HepG2 (cell line): ENCODE measurements around the gene MYO9A. TPM values are rescaled to one million over a fixed set of nuclear protein-coding genes. Genes with fewer than 3 reads are reported as not detected.

ENCODE experiments used
- ATAC-seq: fragments of 200-7000 bp; cut with Tn5 transposase; 3 replicates; pipeline ENCODE4 v1.9.1; 2020; ENCODE audit warnings: mild to moderate bottlenecking, moderate library complexity
- BruUV-seq: library from RNA; stranded (reverse); fragments of 400-500 nt; replicated peaks from 2 replicates; lab custom pipeline; 2021; lab: Mats Ljungman, UMichigan
- CTCF ChIA-PET: fragments of 300-600 bp; formaldehyde crosslinking; extraction: SDS; loops from one replicate; lab custom pipeline; 2021; ENCODE audit warnings: low total read pairs, inconsistent platforms, low intra/inter-chr PET ratio; lab: Yijun Ruan, JAX
- POLR2A ChIA-PET: fragments of 350-600 bp; sonication (Branson Sonifier 250); formaldehyde crosslinking; loops from one replicate; lab custom pipeline; 2020; ENCODE audit warnings: antibody characterized with exemption, inconsistent platforms; lab: Yijun Ruan, JAX
- DNase-seq: peaks from one replicate; pipeline ENCODE4 v3.0.0-alpha.2; 2015; ENCODE audit warnings: low spot score
- FAIRE-seq: peaks from 3 replicates; lab custom pipeline; 2011; peaks lifted over from hg19 to GRCh38; lab: Jason Lieb, UNC
- H2AFZ ChIP-seq: one replicate; pipeline ENCODE4 v1.6.1; 2011; ENCODE audit warnings: low read length, inconsistent platforms
- H3K27ac ChIP-seq: fragments of 300-600 bp; 3 replicates; pipeline ENCODE4 v1.8.0; 2011; ENCODE audit warnings: mixed run types, mild to moderate bottlenecking, mixed read lengths, low read length, inconsistent platforms; ENCODE audit not compliant: insufficient read depth; ENCODE audit errors: extremely low read length
- H3K27me3 ChIP-seq, 2 experiments: fragments of 200-600 bp in 1 of 2; 2 replicates in 1 of 2; 3 replicates in 1 of 2; pipeline versions ENCODE4 v1.6.0 to v1.8.0; 2011; ENCODE audit warnings: low read length in 2 of 2, mild to moderate bottlenecking in 2 of 2, moderate library complexity in 2 of 2, inconsistent platforms in 1 of 2; ENCODE audit not compliant: insufficient read depth in 2 of 2, control insufficient read depth in 1 of 2
- H3K36me3 ChIP-seq, 2 experiments: fragments of 200-600 bp in 1 of 2; replicated peaks in 1 of 2; 2 replicates in 1 of 2; 3 replicates in 1 of 2; pipeline versions ENCODE4 v1.5.1 to v1.8.0; 2011; ENCODE audit warnings: low read length in 2 of 2, inconsistent platforms in 1 of 2; ENCODE audit not compliant: insufficient read depth in 2 of 2, control insufficient read depth in 1 of 2
- H3K4me1 ChIP-seq: 2 replicates; pipeline ENCODE4 v1.5.1; 2012; ENCODE audit warnings: low read length, inconsistent platforms; ENCODE audit not compliant: insufficient read depth
- H3K4me2 ChIP-seq: 2 replicates; pipeline ENCODE4 v1.6.0; 2011; ENCODE audit warnings: low read depth, low read length, inconsistent platforms
- H3K4me3 ChIP-seq, 3 experiments: fragments of 200-600 bp in 1 of 3; sonication (generic), shearing (Covaris generic) in 1 of 3; replicated peaks in 1 of 3; 2 replicates each; pipeline ENCODE4 v1.5.1; 2011 to 2016; ENCODE audit warnings: low read length in 3 of 3, inconsistent platforms in 2 of 3, low read depth in 2 of 3, mild to moderate bottlenecking in 2 of 3, control low read depth in 1 of 3, mixed read lengths in 1 of 3; ENCODE audit not compliant: insufficient read depth in 1 of 3
- H3K79me2 ChIP-seq: one replicate; pipeline ENCODE4 v1.6.1; 2011; ENCODE audit warnings: low read length, inconsistent platforms; ENCODE audit not compliant: insufficient read depth
- H3K9ac ChIP-seq: 2 replicates; pipeline ENCODE4 v1.6.0; 2011; ENCODE audit warnings: mild to moderate bottlenecking, low read depth, low read length, inconsistent platforms; ENCODE audit not compliant: insufficient read depth
- H3K9me3 ChIP-seq: 2 replicates; pipeline ENCODE4 v1.5.1; 2012; ENCODE audit warnings: mild to moderate bottlenecking, low read length
- H4K20me1 ChIP-seq: 2 replicates; pipeline ENCODE4 v1.6.0; 2011; ENCODE audit warnings: inconsistent platforms, mild to moderate bottlenecking, low read length, moderate library complexity; ENCODE audit not compliant: insufficient read depth
- HOXA3 ChIP-seq: sonication (generic); formaldehyde crosslinking; IDR thresholded peaks from 2 replicates; pipeline ENCODE4 v1.5.0; 2020; ENCODE audit warnings: missing genetic modification reagents
- MAFF ChIP-seq: IDR thresholded peaks from 2 replicates; pipeline ENCODE4 v1.6.1; 2011; ENCODE audit warnings: low read depth, low read length, improper control_type of control experiment
- MAFK ChIP-seq, 2 experiments: IDR thresholded peaks in 1 of 2; conservative IDR thresholded peaks in 1 of 2; 2 replicates each; pipeline ENCODE4 v1.6.1; 2011; ENCODE audit warnings: improper control_type of control experiment in 2 of 2, low read length in 2 of 2
- PHF20 ChIP-seq: sonication (generic); formaldehyde crosslinking; IDR thresholded peaks from 2 replicates; pipeline ENCODE4 v1.5.0; 2020; ENCODE audit warnings: mild to moderate bottlenecking, missing genetic modification reagents
- ZFYVE20 ChIP-seq: sonication (generic); formaldehyde crosslinking; IDR thresholded peaks from 2 replicates; pipeline ENCODE4 v1.8.0; 2023; ENCODE audit warnings: low read depth, mild to moderate bottlenecking, moderate library complexity, missing genetic modification reagents, borderline replicate concordance
- WGBS: methylation state at CpG from one replicate; pipeline ENCODE4 v1.1.6; 2017; ENCODE audit warnings: low lambda C conversion rate; 5-methylcytosine and 5-hydroxymethylcytosine counted together
- in situ Hi-C: cut with HindIII; loops from 2 replicates; pipeline ENCODE4 v1.10.0; 2017; ENCODE audit warnings: low pct_unique_long_range_greater_than_20kb; ENCODE audit not compliant: extremely low pct_ligation_motif_present
- intact Hi-C: fragments of 100-400 bp; cut with micrococcal nuclease; formaldehyde crosslinking; loops from one replicate; pipeline ENCODE4 v1.10.0; 2022; ENCODE audit not compliant: unreplicated experiment
- polyA plus RNA-seq, 8 experiments: library from polyadenylated mRNA; depleted of rRNA in 3 of 8; stranded (reverse) in 7 of 8; unstranded in 1 of 8; fragments of >200 nt; fragmentation: Illumina TruSeq in 4 of 8; extraction: Trizol in 4 of 8; gene quantifications; 2 replicates each; pipeline versions ENCODE4 v1.2.1 to v1.2.3, GENCODE V29; 2011 to 2016; ENCODE audit warnings: low read depth in 4 of 8, missing spikeins in 1 of 8, mixed read lengths in 1 of 8; ENCODE audit not compliant: insufficient read depth in 1 of 8
- total RNA-seq, 5 experiments: library from RNA; depleted of rRNA; stranded (reverse); fragments of >200 nt; fragmentation: Illumina TruSeq; extraction: Trizol; gene quantifications; 2 replicates each; pipeline ENCODE4 v1.2.3, GENCODE V29; 2016; ENCODE audit warnings: low read depth in 1 of 5

Gene MYO9A
- total and polyA plus RNA-seq, 2 of the 13 experiments (the other 11 are each of a cell fraction or from before 2014, with no cell fraction given): 4.8 to 15.3 TPM

DNA sequence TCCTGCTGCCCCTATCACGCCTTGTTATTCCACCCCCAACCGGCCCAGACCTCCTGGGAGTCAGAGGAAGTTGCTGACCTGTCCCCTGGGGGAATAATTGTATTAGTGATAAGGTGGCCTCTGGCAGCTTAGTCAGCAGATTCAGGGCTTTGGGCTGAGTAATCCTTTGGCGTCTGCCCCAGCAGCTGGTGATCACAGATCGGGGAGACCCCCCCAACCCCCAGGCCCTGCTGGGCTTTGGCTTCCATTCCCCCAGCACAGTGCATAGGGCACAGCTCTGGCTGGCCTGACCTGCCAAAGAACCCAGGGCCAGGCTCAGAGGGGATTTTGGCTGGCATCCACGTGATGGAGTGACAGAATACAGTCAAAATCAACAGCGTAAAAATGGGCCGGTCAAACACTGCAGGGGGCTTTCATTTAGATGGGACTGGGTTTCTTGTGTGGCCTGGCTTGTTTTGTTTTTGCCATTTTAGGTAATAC lies 311.5 kb downstream of the MYO9A start:
- Histone ChIP-seq H3K79me2 (no peaks in the 10 kb centered on the region), H3K36me3 (no peaks in the 10 kb centered on the region), H3K27me3 (peaks cover 15 to 35% of the 10 kb centered on the region in 2 experiments; a peak in 4 of 5 replicates), H3K27ac (no peak overlapping the region), H2AFZ (no peak overlapping the region), H3K9me3 (no peaks in the 10 kb centered on the region), H3K9ac (no peak overlapping the region), H3K4me1 (no peaks in the 10 kb centered on the region), H4K20me1 (no peaks in the 10 kb centered on the region), H3K4me3 (no peak overlapping the region), H3K4me2 (no peak overlapping the region)
- FAIRE-seq (no peak), DNase-seq (no peak), ATAC-seq (no peak)
- POLR2A ChIA-PET: no interaction called here
- intact Hi-C loops (no loop called here), in situ Hi-C loops (loop anchor here (10.0 kb wide), 1 partner anchor 692 kb away; the partner anchor contains the start of gene THSD4)
- TF ChIP-seq MAFF (peak; percentile 77), MAFK (conservative IDR thresholded peaks at IDR 0.05 in 1 of 2, IDR thresholded peaks at IDR 0.05 in 1 of 2; ENCODE audit: low read length in 2 of 2) (peak; percentile 75 to 82), ZFYVE20 (CRISPR knock-in tag) (no peak)
- 42% methylated on average over 5 of the region's 7 CpGs for WGBS
- CTCF ChIA-PET: no interaction called here
- no TSS peak for BruUV-seq

DNA sequence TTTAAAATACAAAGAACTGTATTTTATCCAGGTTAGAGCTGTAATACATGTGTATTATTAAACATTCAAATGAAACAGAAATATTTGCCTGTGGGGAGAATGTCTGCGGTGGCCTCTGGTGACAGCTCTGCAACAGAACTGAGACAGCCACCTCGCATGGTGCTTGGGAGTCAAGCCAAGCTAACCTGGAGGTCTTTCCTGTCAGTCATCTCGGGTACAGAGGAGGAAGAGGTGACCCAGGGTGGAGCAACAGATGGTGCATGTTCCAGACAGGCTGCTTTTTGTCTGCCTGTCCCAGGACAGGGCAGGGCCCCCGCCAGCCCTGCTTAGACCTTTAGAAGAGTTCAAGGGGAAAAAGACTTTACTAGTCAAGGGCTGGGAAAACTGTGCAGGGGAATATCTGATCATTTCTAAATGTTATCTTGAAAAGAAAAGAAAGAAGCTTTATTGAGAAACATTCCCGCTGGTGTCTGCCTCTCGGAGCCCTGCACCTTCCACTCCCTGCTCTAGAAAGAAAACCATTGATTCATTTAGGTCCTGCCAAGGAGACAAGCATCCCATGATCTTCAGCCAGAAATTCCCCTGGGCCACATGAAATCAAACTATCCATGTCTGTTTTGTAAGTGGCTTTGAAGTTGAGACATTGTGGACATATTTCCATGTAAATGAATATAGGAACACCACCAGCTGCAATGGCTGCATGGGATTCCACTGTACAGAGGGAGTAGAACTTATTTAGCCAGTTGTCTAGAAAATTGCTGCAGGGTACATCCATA lies 313.1 kb downstream of the MYO9A start:
- in situ Hi-C loops (loop anchor here (5.0 to 10.0 kb wide), 4 partner anchors 58 to 690 kb away; partner anchors contain the start of gene THSD4), intact Hi-C loops (loop anchor here (5.0 kb wide), 1 partner anchor 358 kb away; no protein-coding TSS in a partner anchor)
- Histone ChIP-seq H3K4me3 (no peak overlapping the region), H3K9me3 (no peaks in the 10 kb centered on the region), H3K36me3 (no peaks in the 10 kb centered on the region), H2AFZ (no peak overlapping the region), H3K27ac (no peak overlapping the region), H3K9ac (no peak overlapping the region), H4K20me1 (no peaks in the 10 kb centered on the region), H3K4me2 (no peak overlapping the region), H3K27me3 (peaks cover 14 to 25% of the 10 kb centered on the region in 2 experiments; a peak in 4 of 5 replicates), H3K79me2 (no peaks in the 10 kb centered on the region), H3K4me1 (no peaks in the 10 kb centered on the region)
- ChIA-PET POLR2A (interaction anchor here (0.7 kb wide), 1 partner anchor 443 kb away, joined by 3 read pairs; no protein-coding TSS in a partner anchor), CTCF (no interaction called here)
- ATAC-seq: no peak
- 7% methylated on average over 6 of the region's 6 CpGs for WGBS
- no TSS peak for BruUV-seq
- TF ChIP-seq HOXA3: no peak
- no peak for TF ChIP-seq PHF20 (CRISPR knock-in tag)
- no peak for DNase-seq
- no peak for FAIRE-seq
